Measurements from ENCODE around the gene TOR1AIP2. TPM values are rescaled to one million over a fixed set of nuclear protein-coding genes. Genes with fewer than 3 reads are reported as not detected.

The TOR1AIP2 gene
- total RNA-seq, 3 donors from 2014 or later, result 64.6 to 80.6 (median 65.1) TPM

DNA sequence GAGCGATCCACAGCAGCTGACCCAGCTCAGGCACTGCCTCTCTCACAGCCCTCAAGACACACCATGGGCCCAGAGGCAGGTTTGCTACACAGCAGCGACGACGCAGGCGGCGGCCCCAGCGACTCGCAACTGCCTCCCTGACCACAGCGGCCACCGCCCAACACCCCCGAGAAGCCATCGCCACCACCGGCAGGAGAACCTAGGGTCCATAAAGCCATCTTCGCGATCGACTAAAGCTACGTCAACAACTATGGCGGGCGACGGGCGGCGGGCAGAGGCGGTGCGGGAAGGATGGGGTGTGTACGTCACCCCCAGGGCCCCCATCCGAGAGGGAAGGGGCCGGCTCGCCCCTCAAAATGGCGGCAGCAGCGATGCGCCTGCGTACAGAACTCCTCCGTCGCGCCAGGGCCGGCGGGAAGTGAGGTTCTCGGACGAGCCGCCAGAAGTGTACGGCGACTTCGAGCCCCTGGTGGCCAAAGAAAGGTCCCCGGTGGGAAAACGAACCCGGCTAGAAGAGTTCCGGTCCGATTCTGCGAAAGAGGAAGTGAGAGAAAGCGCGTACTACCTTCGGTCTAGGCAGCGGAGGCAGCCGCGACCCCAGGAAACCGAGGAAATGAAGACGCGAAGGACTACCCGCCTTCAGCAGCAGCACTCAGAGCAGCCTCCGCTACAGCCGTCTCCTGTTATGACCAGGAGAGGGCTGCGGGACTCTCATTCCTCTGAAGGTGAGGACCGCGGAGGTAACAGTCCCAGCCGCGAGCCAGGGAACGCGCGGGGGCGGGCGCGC is 4.8 kb upstream of the TOR1AIP2 start, which contains the start of gene TOR1AIP1:
Gene TOR1AIP1, plus strand, starts transcription at position 33 of the 787 bp plus-strand sequence. Its CDS starts 218 bp downstream, at position 251.
- Histone ChIP-seq H3K27me3 (no peaks in the 10 kb centered on the region), H3K9me3 (no peaks in the 10 kb centered on the region), H3K4me1 (peaks cover 0 to 20% of the 10 kb centered on the region in 2 donors), H3K36me3 (peaks cover 5% of the 10 kb centered on the region), H3K27ac (peak within 1 kb of the TSS; percentile 99 to 100), H3K4me3 (peak within 1 kb of the TSS; percentile 87 to 92 (median 90))
- TF ChIP-seq, protein P1, sequence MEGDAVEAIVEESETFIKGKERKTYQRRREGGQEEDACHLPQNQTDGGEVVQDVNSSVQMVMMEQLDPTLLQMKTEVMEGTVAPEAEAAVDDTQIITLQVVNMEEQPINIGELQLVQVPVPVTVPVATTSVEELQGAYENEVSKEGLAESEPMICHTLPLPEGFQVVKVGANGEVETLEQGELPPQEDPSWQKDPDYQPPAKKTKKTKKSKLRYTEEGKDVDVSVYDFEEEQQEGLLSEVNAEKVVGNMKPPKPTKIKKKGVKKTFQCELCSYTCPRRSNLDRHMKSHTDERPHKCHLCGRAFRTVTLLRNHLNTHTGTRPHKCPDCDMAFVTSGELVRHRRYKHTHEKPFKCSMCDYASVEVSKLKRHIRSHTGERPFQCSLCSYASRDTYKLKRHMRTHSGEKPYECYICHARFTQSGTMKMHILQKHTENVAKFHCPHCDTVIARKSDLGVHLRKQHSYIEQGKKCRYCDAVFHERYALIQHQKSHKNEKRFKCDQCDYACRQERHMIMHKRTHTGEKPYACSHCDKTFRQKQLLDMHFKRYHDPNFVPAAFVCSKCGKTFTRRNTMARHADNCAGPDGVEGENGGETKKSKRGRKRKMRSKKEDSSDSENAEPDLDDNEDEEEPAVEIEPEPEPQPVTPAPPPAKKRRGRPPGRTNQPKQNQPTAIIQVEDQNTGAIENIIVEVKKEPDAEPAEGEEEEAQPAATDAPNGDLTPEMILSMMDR (IDR thresholded peaks at IDR 0.05), result peak; percentile 67 to 84 (median 78)
- TF ChIP-seq POLR2AphosphoS5 (IDR thresholded peaks at IDR 0.05), result peak; percentile 97 to 99 (median 98)
- no peak for TF ChIP-seq POLR2A (IDR thresholded peaks at IDR 0.05)
- intact Hi-C loops (cut with DNase I; ENCODE audit: low total_unique reads), result no loop called here
- DNase-seq (ENCODE audit: low spot score in 2 of 2), result peak; percentile 96 to 97

DNA sequence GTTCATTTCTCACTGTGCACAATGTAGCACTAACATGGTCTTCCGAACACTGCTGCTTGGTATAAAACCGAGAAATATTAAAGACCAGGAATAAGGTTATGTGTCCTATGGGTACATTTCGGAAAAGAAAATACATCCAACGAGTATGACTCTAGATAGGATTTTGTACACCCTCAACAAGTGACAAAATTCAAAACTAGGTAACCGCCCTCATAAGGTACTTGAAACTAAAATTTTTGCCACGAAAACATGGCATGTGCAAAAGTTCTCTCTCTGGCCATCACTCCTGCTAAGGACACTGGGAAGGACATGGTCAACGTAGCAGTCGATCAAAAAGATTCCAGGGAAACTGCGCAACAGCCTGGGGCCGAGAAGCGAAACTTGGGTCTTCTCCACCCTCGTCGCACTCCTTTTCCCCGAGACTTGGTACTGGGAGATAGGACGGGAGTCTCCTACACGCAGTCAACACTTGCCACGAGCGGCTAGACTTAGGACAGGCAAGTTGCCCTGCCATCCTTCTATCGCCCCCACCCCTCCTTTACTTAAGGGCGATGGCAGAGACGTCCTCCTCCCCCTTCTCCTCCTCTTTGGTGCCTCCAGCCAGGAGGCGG is 4.1 kb upstream of the TOR1AIP2 start:
- intact Hi-C loops (cut with DNase I; ENCODE audit: low total_unique reads), result no loop called here
- H3K4me1 ChIP-seq, result peaks cover 0 to 20% of the 10 kb centered on the region in 2 donors
- DNase-seq (ENCODE audit: low spot score in 2 of 2), result peak; percentile 86 to 92
- TF ChIP-seq POLR2AphosphoS5 (IDR thresholded peaks at IDR 0.05) (no peak), POLR2A (IDR thresholded peaks at IDR 0.05) (peak; percentile 86)
- TF ChIP-seq, protein P1 (IDR thresholded peaks at IDR 0.05), result no peak
- H3K4me3 ChIP-seq, result peak overlapping the region; percentile 87 to 92 (median 90)
- no peaks in the 10 kb centered on the region for H3K27me3 ChIP-seq
- H3K27ac ChIP-seq, result peak overlapping the region; percentile 99 to 100
- H3K9me3 ChIP-seq, result no peaks in the 10 kb centered on the region
- peaks cover 5% of the 10 kb centered on the region for H3K36me3 ChIP-seq

DNA sequence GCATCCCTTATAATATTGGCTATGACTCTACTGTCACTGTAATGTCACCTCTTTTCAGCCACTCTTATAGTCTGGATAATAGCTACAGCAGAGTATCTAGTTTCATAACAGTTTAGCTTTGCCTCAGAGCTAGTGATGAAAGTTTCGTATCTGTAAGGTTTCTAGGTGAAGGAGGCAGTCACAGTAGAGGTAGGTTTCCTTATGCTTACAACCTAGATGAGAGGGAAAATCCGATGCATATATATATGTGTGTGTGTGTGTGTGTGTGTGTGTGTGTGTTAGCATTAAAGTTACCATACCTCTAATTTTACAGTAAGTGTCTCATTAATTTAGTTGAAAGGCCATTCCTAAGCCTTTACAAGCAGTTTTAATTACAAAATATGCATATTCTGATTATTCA is 2.2 kb upstream of the TOR1AIP2 start:
- Histone ChIP-seq H3K27me3 (no peaks in the 10 kb centered on the region), H3K4me1 (peaks cover 0 to 21% of the 10 kb centered on the region in 2 donors), H3K36me3 (no peaks in the 10 kb centered on the region), H3K4me3 (no peak overlapping the region), H3K9me3 (no peaks in the 10 kb centered on the region), H3K27ac (peak overlapping the region in 1 of 2 donors; percentile 100)
- TF ChIP-seq POLR2A (IDR thresholded peaks at IDR 0.05) (no peak), POLR2AphosphoS5 (IDR thresholded peaks at IDR 0.05) (no peak)
- TF ChIP-seq, protein P1 (IDR thresholded peaks at IDR 0.05), result no peak
- intact Hi-C loops (cut with DNase I; ENCODE audit: low total_unique reads), result no loop called here
- DNase-seq (ENCODE audit: low spot score in 2 of 2), result no peak

DNA sequence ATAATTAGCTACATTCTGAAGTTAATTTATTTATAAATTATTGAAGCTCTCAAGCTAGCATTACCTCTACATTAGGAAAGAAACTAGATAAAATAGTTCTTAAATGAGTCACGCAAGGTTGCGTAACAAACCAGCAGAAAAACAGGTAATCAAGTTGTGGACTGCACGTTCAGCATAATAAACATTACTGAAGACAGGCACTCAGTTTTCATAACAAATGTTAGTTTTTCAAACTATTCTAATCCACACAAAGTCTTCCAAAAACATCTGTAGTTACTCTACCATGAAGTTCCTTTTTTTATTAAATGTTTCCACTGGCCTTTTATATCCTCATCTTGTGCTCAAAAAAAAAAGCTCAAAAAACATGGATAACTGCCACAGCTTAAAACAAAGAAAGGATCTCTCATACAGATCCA is 1.3 kb downstream of the TOR1AIP2 start:
- Histone ChIP-seq H3K9me3 (no peaks in the 10 kb centered on the region), H3K4me3 (peak overlapping the region; percentile 65 to 78 (median 75)), H3K27ac (no peak overlapping the region), H3K27me3 (no peaks in the 10 kb centered on the region), H3K4me1 (peaks cover 0 to 9% of the 10 kb centered on the region in 2 donors), H3K36me3 (no peaks in the 10 kb centered on the region)
- intact Hi-C loops (cut with DNase I; ENCODE audit: low total_unique reads), result no loop called here
- TF ChIP-seq, protein P1 (IDR thresholded peaks at IDR 0.05), result no peak
- no peak for TF ChIP-seq POLR2A (IDR thresholded peaks at IDR 0.05)
- no peak for DNase-seq (ENCODE audit: low spot score in 2 of 2)
